H9 (cell line): ENCODE data around the gene MCU. TPM values are rescaled to one million over a fixed set of nuclear protein-coding genes. Genes with fewer than 3 reads are reported as not detected.

Source experiments
- DNase-seq: peaks from one replicate; pipeline ENCODE4 v3.0.0-alpha.2; 2017
- H2AFZ ChIP-seq: one replicate; pipeline ENCODE4 v1.6.1; 2013; ENCODE audit warnings: mild to moderate bottlenecking, low read length, control low read depth, moderate library complexity
- H2AK5ac ChIP-seq: 2 replicates; pipeline ENCODE4 v1.6.1; 2013; ENCODE audit warnings: low read length, control low read depth, mixed read lengths; ENCODE audit not compliant: insufficient read length
- H2BK120ac ChIP-seq: one replicate; pipeline ENCODE4 v1.6.1; 2013; ENCODE audit warnings: low read depth, mild to moderate bottlenecking, low read length, control low read depth, inconsistent platforms; ENCODE audit not compliant: poor library complexity, severe bottlenecking
- H2BK12ac ChIP-seq: 2 replicates; pipeline ENCODE4 v1.6.1; 2013; ENCODE audit warnings: low read length, control low read depth, mixed read lengths, low read depth; ENCODE audit not compliant: insufficient read length
- H2BK15ac ChIP-seq: 2 replicates; pipeline ENCODE4 v1.6.1; 2013; ENCODE audit warnings: low read depth, low read length, control low read depth
- H2BK20ac ChIP-seq: one replicate; pipeline ENCODE4 v1.6.1; 2013; ENCODE audit warnings: low read depth, mild to moderate bottlenecking, low read length, control low read depth, inconsistent platforms; ENCODE audit not compliant: poor library complexity, severe bottlenecking
- H2BK5ac ChIP-seq: 2 replicates; pipeline ENCODE4 v1.6.1; 2013; ENCODE audit warnings: low read length, control low read depth, mixed read lengths; ENCODE audit not compliant: insufficient read length
- H3K14ac ChIP-seq: 2 replicates; pipeline ENCODE4 v1.6.1; 2013; ENCODE audit warnings: low read length, control low read depth; ENCODE audit not compliant: insufficient read depth
- H3K18ac ChIP-seq: 2 replicates; pipeline ENCODE4 v1.6.1; 2013; ENCODE audit warnings: low read depth, mild to moderate bottlenecking, mixed read lengths, low read length, control low read depth; ENCODE audit not compliant: insufficient read length
- H3K23ac ChIP-seq: 2 replicates; pipeline ENCODE4 v1.6.1; 2013; ENCODE audit warnings: low read length, control low read depth, mixed read lengths, low read depth; ENCODE audit not compliant: insufficient read length
- H3K23me2 ChIP-seq: 2 replicates; pipeline ENCODE4 v1.6.1; 2013; ENCODE audit warnings: low read depth, mild to moderate bottlenecking, mixed read lengths, low read length, control low read depth; ENCODE audit not compliant: insufficient read length, poor library complexity, severe bottlenecking
- H3K27ac ChIP-seq: 2 replicates; pipeline ENCODE4 v1.5.1; 2013; ENCODE audit warnings: low read length, control low read depth, mixed read lengths, low read depth; ENCODE audit not compliant: insufficient read length
- H3K27me3 ChIP-seq: 2 replicates; pipeline ENCODE4 v1.6.1; 2013; ENCODE audit warnings: low read length, control low read depth, inconsistent platforms; ENCODE audit not compliant: insufficient read depth
- H3K4ac ChIP-seq: 2 replicates; pipeline ENCODE4 v1.6.1; 2013; ENCODE audit warnings: low read depth, mild to moderate bottlenecking, control low read depth, inconsistent platforms, low read length, moderate library complexity
- H3K4me1 ChIP-seq: 2 replicates; pipeline ENCODE4 v1.6.1; 2013; ENCODE audit warnings: low read length, control low read depth, inconsistent platforms; ENCODE audit not compliant: insufficient read depth
- H3K4me2 ChIP-seq: 2 replicates; pipeline ENCODE4 v1.6.1; 2013; ENCODE audit warnings: low read length, control low read depth, mixed read lengths; ENCODE audit not compliant: insufficient read length, insufficient read depth
- H3K56ac ChIP-seq: 2 replicates; pipeline ENCODE4 v1.6.1; 2013; ENCODE audit warnings: low read depth, mild to moderate bottlenecking, mixed read lengths, low read length, control low read depth; ENCODE audit not compliant: insufficient read length
- H3K79me1 ChIP-seq: 2 replicates; pipeline ENCODE4 v1.6.1; 2013; ENCODE audit warnings: low read depth, mild to moderate bottlenecking, moderate library complexity, low read length, control low read depth, inconsistent platforms; ENCODE audit not compliant: insufficient read depth, poor library complexity, severe bottlenecking
- H3K79me2 ChIP-seq: 2 replicates; pipeline ENCODE4 v1.6.1; 2013; ENCODE audit warnings: low read length, control low read depth, inconsistent platforms; ENCODE audit not compliant: insufficient read depth
- H3K9ac ChIP-seq: 2 replicates; pipeline ENCODE4 v1.6.1; 2013; ENCODE audit warnings: low read length, control low read depth, mixed read lengths; ENCODE audit not compliant: insufficient read length; ENCODE audit errors: extremely low read depth
- H3K9me3 ChIP-seq: one replicate; pipeline ENCODE4 v1.6.1; 2013; ENCODE audit warnings: low read depth, low read length, inconsistent platforms; ENCODE audit not compliant: control insufficient read depth
- H3T11ph ChIP-seq: one replicate; pipeline ENCODE4 v1.6.1; 2013; ENCODE audit warnings: mild to moderate bottlenecking, low read length, control low read depth, inconsistent platforms
- H4K20me1 ChIP-seq: one replicate; pipeline ENCODE4 v1.6.1; 2013; ENCODE audit not compliant: control insufficient read depth, insufficient read length, insufficient read depth
- H4K5ac ChIP-seq: 2 replicates; pipeline ENCODE4 v1.6.1; 2013; ENCODE audit warnings: low read depth, mild to moderate bottlenecking, mixed read lengths, low read length, control low read depth; ENCODE audit not compliant: insufficient read length
- H4K8ac ChIP-seq: replicated peaks from 2 replicates; pipeline ENCODE4 v1.6.1; 2013; ENCODE audit warnings: low read length, control low read depth, mixed read lengths, low read depth; ENCODE audit not compliant: insufficient read length
- H4K91ac ChIP-seq: 2 replicates; pipeline ENCODE4 v1.6.1; 2013; ENCODE audit warnings: low read depth, mild to moderate bottlenecking, moderate library complexity, mixed read lengths, low read length, control low read depth; ENCODE audit not compliant: insufficient read length
- H3K27ac Mint-ChIP-seq, 3 experiments: 2 replicates in 2 of 3; 3 replicates in 1 of 3; pipeline ENCODE4 v1.8.0; 2020 to 2021; ENCODE audit warnings: mixed read lengths in 3 of 3, mild to moderate bottlenecking in 1 of 3, moderate library complexity in 1 of 3
- H3K27me3 Mint-ChIP-seq: 2 replicates; pipeline ENCODE4 v1.8.0; 2021; ENCODE audit warnings: low read depth, mild to moderate bottlenecking, moderate library complexity, mixed read lengths
- H3K36me3 Mint-ChIP-seq, 3 experiments: 2 replicates in 2 of 3; 3 replicates in 1 of 3; pipeline ENCODE4 v1.8.0; 2020 to 2021; ENCODE audit warnings: low read depth in 3 of 3, mixed read lengths in 3 of 3; ENCODE audit not compliant: insufficient read depth in 1 of 3
- H3K4me1 Mint-ChIP-seq, 2 experiments: 2 replicates each; pipeline ENCODE4 v1.8.0; 2020; ENCODE audit warnings: mixed read lengths in 2 of 2
- H3K4me3 Mint-ChIP-seq, 2 experiments: 2 replicates in 1 of 2; 3 replicates in 1 of 2; pipeline ENCODE4 v1.8.0; 2020 to 2021; ENCODE audit warnings: mild to moderate bottlenecking in 2 of 2, mixed read lengths in 2 of 2, moderate library complexity in 1 of 2
- H3K9me3 Mint-ChIP-seq, 2 experiments: 2 replicates in 1 of 2; 3 replicates in 1 of 2; pipeline ENCODE4 v1.8.0; 2020; ENCODE audit warnings: mild to moderate bottlenecking in 2 of 2, mixed read lengths in 2 of 2, moderate library complexity in 1 of 2
- CTCF ChIP-seq: fragments of 200-600 bp; sonication (generic); conservative IDR thresholded peaks from 3 replicates; pipeline ENCODE4 v1.8.0; 2021; ENCODE audit warnings: antibody characterized with exemption, mild to moderate bottlenecking
- WGBS: extraction: QIAGEN DNeasy Blood & Tissue Kit; methylation state at CpG from one replicate; pipeline ENCODE4 v1.1.7; 2013; ENCODE audit warnings: missing lambda C conversion rate, low lambda C conversion rate, mixed read lengths; ENCODE audit not compliant: insufficient read length; ENCODE audit errors: extremely low coverage; 5-methylcytosine and 5-hydroxymethylcytosine counted together
- total RNA-seq: library from RNA; stranded (reverse); gene quantifications from 2 replicates; pipeline ENCODE4 v1.2.1, GENCODE V29; 2021

Gene MCU
- total RNA-seq, 1 experiment from 2014 or later, result 36.6 TPM

- Histone ChIP-seq H3K9me3 (no peaks in the 10 kb centered on the region), H3K79me2 (no peaks in the 10 kb centered on the region), H3K4me1 (peaks cover 3% of the 10 kb centered on the region; the same call in 1 of the 2 replicates), H4K8ac (no peak overlapping the region), H2BK5ac (no peak overlapping the region), H2BK15ac (no peak overlapping the region), H4K20me1 (no peaks in the 10 kb centered on the region), H3K23ac (no peak overlapping the region), H3K79me1 (no peaks in the 10 kb centered on the region), H2AFZ (no peak overlapping the region), H3K27ac (no peak overlapping the region), H3K18ac (no peak overlapping the region), H2AK5ac (no peak overlapping the region), H3K27me3 (no peaks in the 10 kb centered on the region), H3K56ac (no peak overlapping the region), H3K4ac (no peak overlapping the region), H3K23me2 (no peaks in the 10 kb centered on the region), H3T11ph (no peak overlapping the region), H2BK12ac (no peak overlapping the region), H2BK20ac (no peak overlapping the region), H3K9ac (no peak overlapping the region), H3K4me2 (no peak overlapping the region), H4K5ac (no peak overlapping the region), H2BK120ac (no peak overlapping the region), H4K91ac (no peak overlapping the region), H3K14ac (0 out of 2 replicates have a peak overlapping the region, but pooled peaks have one; percentile 6)
- Mint-ChIP-seq H3K27me3 (no peaks in the 10 kb centered on the region), H3K36me3 (no peaks in the 10 kb centered on the region), H3K4me3 (no peak overlapping the region), H3K4me1 (no peaks in the 10 kb centered on the region), H3K27ac (peak overlapping the region in 1 of 3 experiments; percentile 26; a peak in 1 of 7 replicates), H3K9me3 (no peaks in the 10 kb centered on the region; a peak in 1 of 5 replicates)
- TF ChIP-seq CTCF, result no peak
- no peak for DNase-seq
- 100% methylated on average over 2 of the region's 11 CpGs for WGBS
These were observed 203.4 kb downstream of the MCU start for GRCh38 chr10:72895236-72895850.
